PFSK-1 (cell line): Measurements from ENCODE around the gene ASS1.

Source experiments
- FOXP2 ChIP-seq: optimal IDR thresholded peaks from 2 replicates; pipeline ENCODE3; 2011; ENCODE audit warnings: borderline replicate concordance, control low read depth, inconsistent platforms; ENCODE audit not compliant: insufficient read depth; ENCODE audit errors: extremely low read length, extremely low read depth
- POLR2AphosphoS5 ChIP-seq: IDR thresholded peaks from 2 replicates; pipeline ENCODE4 v1.6.1; 2012; ENCODE audit warnings: low read depth, mild to moderate bottlenecking, control low read depth, low read length, moderate library complexity
- SIN3A ChIP-seq: IDR thresholded peaks from 2 replicates; pipeline ENCODE4 v1.6.1; 2012; ENCODE audit warnings: mild to moderate bottlenecking, low read length, moderate library complexity, borderline replicate concordance; ENCODE audit not compliant: insufficient read depth
- TAF1 ChIP-seq: IDR thresholded peaks from 2 replicates; pipeline ENCODE4 v1.6.1; 2012; ENCODE audit warnings: low read length, control low read depth, borderline replicate concordance; ENCODE audit not compliant: insufficient read depth
- TF ChIP-seq, protein P1 (sequence below), 2 experiments: IDR thresholded peaks; 2 replicates each; pipeline versions ENCODE4 v1.6.1 to v1.8.0; 2011 to 2012; ENCODE audit warnings: low read depth in 2 of 2, low read length in 2 of 2, control low read depth in 1 of 2, inconsistent platforms in 1 of 2, mild to moderate bottlenecking in 1 of 2, moderate library complexity in 1 of 2; ENCODE audit not compliant: insufficient read depth in 1 of 2

The ASS1 gene

DNA sequence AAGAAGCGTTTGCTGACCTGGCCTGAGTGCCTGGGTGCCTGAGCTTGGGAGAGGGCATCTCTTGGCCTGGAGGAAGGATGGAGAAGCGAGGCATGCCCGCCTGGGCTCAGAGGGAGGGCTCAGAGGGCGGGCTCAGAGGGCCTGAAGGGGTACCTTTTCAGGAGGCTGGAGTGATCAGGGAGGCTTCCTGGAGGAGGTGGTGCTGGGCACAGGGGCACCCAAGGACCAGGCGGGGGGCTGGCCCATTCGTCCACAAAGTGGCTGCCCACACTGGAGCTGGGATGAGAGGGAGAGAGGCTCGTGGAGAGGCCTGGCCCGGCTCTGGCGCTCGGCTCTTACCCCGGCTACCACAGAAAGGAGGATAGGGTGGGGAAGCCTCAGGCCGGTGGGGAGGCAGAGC lies 32.8 kb downstream of the ASS1 start:
- no peak for TF ChIP-seq TAF1
- no peak for TF ChIP-seq FOXP2
- TF ChIP-seq, protein P1, sequence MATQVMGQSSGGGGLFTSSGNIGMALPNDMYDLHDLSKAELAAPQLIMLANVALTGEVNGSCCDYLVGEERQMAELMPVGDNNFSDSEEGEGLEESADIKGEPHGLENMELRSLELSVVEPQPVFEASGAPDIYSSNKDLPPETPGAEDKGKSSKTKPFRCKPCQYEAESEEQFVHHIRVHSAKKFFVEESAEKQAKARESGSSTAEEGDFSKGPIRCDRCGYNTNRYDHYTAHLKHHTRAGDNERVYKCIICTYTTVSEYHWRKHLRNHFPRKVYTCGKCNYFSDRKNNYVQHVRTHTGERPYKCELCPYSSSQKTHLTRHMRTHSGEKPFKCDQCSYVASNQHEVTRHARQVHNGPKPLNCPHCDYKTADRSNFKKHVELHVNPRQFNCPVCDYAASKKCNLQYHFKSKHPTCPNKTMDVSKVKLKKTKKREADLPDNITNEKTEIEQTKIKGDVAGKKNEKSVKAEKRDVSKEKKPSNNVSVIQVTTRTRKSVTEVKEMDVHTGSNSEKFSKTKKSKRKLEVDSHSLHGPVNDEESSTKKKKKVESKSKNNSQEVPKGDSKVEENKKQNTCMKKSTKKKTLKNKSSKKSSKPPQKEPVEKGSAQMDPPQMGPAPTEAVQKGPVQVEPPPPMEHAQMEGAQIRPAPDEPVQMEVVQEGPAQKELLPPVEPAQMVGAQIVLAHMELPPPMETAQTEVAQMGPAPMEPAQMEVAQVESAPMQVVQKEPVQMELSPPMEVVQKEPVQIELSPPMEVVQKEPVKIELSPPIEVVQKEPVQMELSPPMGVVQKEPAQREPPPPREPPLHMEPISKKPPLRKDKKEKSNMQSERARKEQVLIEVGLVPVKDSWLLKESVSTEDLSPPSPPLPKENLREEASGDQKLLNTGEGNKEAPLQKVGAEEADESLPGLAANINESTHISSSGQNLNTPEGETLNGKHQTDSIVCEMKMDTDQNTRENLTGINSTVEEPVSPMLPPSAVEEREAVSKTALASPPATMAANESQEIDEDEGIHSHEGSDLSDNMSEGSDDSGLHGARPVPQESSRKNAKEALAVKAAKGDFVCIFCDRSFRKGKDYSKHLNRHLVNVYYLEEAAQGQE (IDR thresholded peaks at IDR 0.05; ENCODE audit: insufficient read depth in 1 of 2, low read depth in 2 of 2, low read length in 2 of 2), result no peak
- no peak for TF ChIP-seq POLR2AphosphoS5
- TF ChIP-seq SIN3A, result no peak

DNA sequence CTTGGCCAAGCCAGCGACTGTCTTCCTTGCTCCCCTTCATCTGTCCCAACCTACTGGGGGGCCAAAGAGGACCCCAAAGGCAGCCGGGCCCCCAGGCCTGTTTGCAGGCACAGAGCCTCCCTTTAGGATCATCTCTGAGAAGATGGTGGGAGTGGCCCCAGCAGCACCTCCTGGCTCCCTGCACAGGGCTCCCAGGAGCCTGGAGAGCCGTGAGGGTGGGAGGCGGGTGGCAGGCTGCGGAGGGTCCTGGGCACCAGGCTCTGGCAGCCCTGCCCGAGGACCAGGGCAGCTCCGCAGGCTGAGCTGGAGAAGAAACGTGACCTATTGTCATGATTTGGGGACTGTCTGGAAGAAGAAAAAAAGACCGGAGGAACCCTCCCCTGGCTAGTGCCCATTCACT lies 33.4 kb downstream of the ASS1 start:
- TF ChIP-seq, protein P1 (IDR thresholded peaks at IDR 0.05; ENCODE audit: insufficient read depth in 1 of 2, low read depth in 2 of 2, low read length in 2 of 2), result no peak
- TF ChIP-seq FOXP2 (no peak), TAF1 (no peak), SIN3A (no peak), POLR2AphosphoS5 (no peak)

DNA sequence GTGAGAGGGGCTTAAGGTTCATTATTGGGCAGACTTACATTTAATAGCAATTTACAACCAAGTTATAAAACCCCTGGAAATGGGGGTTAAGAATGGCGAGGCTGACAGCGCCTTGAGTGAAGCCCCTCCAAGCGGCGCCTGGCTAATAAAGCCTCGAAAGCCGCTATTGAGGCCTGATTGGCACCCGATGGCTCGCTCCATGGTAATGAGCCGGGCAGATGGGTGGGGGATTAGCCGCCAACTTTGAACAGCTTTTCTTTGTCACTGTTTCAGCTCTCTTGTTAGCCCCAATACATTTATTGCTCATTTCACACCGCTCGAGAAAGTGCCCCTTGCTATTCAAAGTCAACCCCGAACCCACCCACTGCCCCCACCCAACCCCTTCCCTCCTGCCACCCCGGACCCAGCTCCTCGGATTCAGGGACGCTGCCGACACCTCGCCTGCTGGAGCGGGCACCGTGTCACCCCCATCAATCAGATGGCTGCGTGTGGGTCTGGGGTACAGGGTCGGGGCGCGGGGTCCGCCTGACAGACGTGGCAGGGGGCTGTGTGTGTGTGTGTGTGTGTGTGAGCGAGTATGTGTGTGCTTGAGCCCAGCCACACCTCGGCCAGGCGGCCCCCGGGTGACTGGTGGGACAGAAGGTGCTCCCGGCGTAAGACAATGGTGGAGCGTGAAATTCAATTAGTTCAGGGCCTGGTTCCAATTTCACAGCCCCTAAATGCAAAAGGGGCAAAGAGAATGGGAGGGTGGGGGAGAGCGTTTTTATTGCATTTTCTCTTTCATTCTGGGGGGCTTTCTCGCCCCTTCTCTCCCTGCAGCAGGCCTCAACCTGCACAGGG lies 34.2 kb downstream of the ASS1 start:
- TF ChIP-seq FOXP2 (no peak), SIN3A (no peak), TAF1 (no peak), POLR2AphosphoS5 (no peak)
- TF ChIP-seq, protein P1 (IDR thresholded peaks at IDR 0.05; ENCODE audit: insufficient read depth in 1 of 2, low read depth in 2 of 2, low read length in 2 of 2), result no peak

DNA sequence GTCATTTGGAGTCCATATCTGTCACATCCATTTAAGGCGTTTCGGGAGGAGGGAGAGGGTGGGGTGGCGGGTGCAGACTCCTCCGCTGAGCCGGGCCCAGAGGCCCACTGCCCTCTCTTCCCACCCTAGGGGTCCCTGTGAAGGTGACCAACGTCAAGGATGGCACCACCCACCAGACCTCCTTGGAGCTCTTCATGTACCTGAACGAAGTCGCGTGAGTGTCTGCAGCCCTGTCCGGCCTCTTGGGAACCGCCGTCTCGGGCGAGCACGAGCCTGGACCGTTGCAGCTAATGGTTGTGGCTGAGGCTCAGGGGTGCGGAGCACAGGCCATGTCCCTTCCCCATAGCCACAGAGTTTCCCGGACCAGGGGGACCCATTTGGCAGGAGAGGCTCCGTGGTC lies 34.8 kb downstream of the ASS1 start:
- no peak for TF ChIP-seq TAF1
- TF ChIP-seq POLR2AphosphoS5, result no peak
- no peak for TF ChIP-seq SIN3A
- no peak for TF ChIP-seq FOXP2
- TF ChIP-seq, protein P1 (IDR thresholded peaks at IDR 0.05; ENCODE audit: insufficient read depth in 1 of 2, low read depth in 2 of 2, low read length in 2 of 2), result no peak
